ENCODE results near the gene INS.
A peak's percentile ranks its signal among the peaks of the same experiment; 100 is the strongest.

INS gene

GRCh38 chr11:2160736-2161259, at the start of gene INS:
TSS of gene INS (minus strand) at chr11:2161209. CDS start at chr11:2160971, 238 bp downstream.
- no peak within 1 kb of the TSS for H3K27ac Mint-ChIP-seq
- no peaks in the 10 kb centered on the region for H3K4me1 Mint-ChIP-seq
- H3K9me3 Mint-ChIP-seq: no peaks in the 10 kb centered on the region
- DNase-seq (ENCODE audit: low spot score in 2 of 2) (no peak), ATAC-seq (no peak)
- no peak within 1 kb of the TSS for H3K4me3 Mint-ChIP-seq
- H3K36me3 Mint-ChIP-seq: no peaks in the 10 kb centered on the region

- ATAC-seq (no peak), DNase-seq (ENCODE audit: low spot score in 2 of 2) (no peak)
- Mint-ChIP-seq H3K4me3 (no peak overlapping the region), H3K9me3 (no peaks in the 10 kb centered on the region), H3K4me1 (peaks cover 27% of the 10 kb centered on the region), H3K36me3 (no peaks in the 10 kb centered on the region), H3K27ac (peak overlapping the region; percentile 20)
Observed at GRCh38 chr11:2210366-2211112, 49.5 kb upstream of the INS start.

- peaks cover 24% of the 10 kb centered on the region for H3K4me1 Mint-ChIP-seq
- H3K4me3 Mint-ChIP-seq: no peak overlapping the region
- no peaks in the 10 kb centered on the region for H3K9me3 Mint-ChIP-seq
- ATAC-seq: no peak
- H3K36me3 Mint-ChIP-seq: no peaks in the 10 kb centered on the region
- peak overlapping the region; percentile 20 for H3K27ac Mint-ChIP-seq
- DNase-seq (ENCODE audit: low spot score in 2 of 2): no peak
Observed at GRCh38 chr11:2209900-2210321, 48.9 kb upstream of the INS start.

- H3K9me3 Mint-ChIP-seq: no peaks in the 10 kb centered on the region
- peaks cover 19% of the 10 kb centered on the region for H3K4me1 Mint-ChIP-seq
- H3K27ac Mint-ChIP-seq: peak overlapping the region; percentile 20
- H3K4me3 Mint-ChIP-seq: no peak overlapping the region
- ATAC-seq: no peak
- no peaks in the 10 kb centered on the region for H3K36me3 Mint-ChIP-seq
- no peak for DNase-seq (ENCODE audit: low spot score in 2 of 2)
Observed at GRCh38 chr11:2209370-2209801, 48.4 kb upstream of the INS start.

- Mint-ChIP-seq H3K4me1 (peaks cover 13% of the 10 kb centered on the region), H3K9me3 (no peaks in the 10 kb centered on the region), H3K36me3 (no peaks in the 10 kb centered on the region), H3K27ac (no peak overlapping the region), H3K4me3 (no peak overlapping the region)
- DNase-seq (ENCODE audit: low spot score in 2 of 2) (no peak), ATAC-seq (no peak)
Observed at GRCh38 chr11:2208691-2209369, 47.8 kb upstream of the INS start.

GRCh38 chr11:2207773-2208621, 47.0 kb upstream of the INS start:
- Mint-ChIP-seq H3K27ac (no peak overlapping the region), H3K4me1 (peaks cover 6% of the 10 kb centered on the region), H3K36me3 (no peaks in the 10 kb centered on the region), H3K9me3 (no peaks in the 10 kb centered on the region), H3K4me3 (no peak overlapping the region)
- ATAC-seq (no peak), DNase-seq (ENCODE audit: low spot score in 2 of 2) (no peak)

- no peak overlapping the region for H3K27ac Mint-ChIP-seq
- H3K4me1 Mint-ChIP-seq: peaks cover 3% of the 10 kb centered on the region
- DNase-seq (ENCODE audit: low spot score in 2 of 2) (no peak), ATAC-seq (no peak)
- no peak overlapping the region for H3K4me3 Mint-ChIP-seq
- no peaks in the 10 kb centered on the region for H3K9me3 Mint-ChIP-seq
- no peaks in the 10 kb centered on the region for H3K36me3 Mint-ChIP-seq
Observed at GRCh38 chr11:2207212-2207611, 46.2 kb upstream of the INS start.

- Mint-ChIP-seq H3K9me3 (no peaks in the 10 kb centered on the region), H3K4me3 (no peak overlapping the region), H3K4me1 (no peaks in the 10 kb centered on the region), H3K36me3 (no peaks in the 10 kb centered on the region), H3K27ac (no peak overlapping the region)
- no peak for DNase-seq (ENCODE audit: low spot score in 2 of 2)
- no peak for ATAC-seq
Observed at GRCh38 chr11:2205981-2206690, 45.1 kb upstream of the INS start.

GRCh38 chr11:2205214-2205720, 44.3 kb upstream of the INS start:
- Mint-ChIP-seq H3K27ac (no peak overlapping the region), H3K4me3 (no peak overlapping the region), H3K9me3 (peaks cover 3% of the 10 kb centered on the region), H3K36me3 (no peaks in the 10 kb centered on the region), H3K4me1 (no peaks in the 10 kb centered on the region)
- DNase-seq (ENCODE audit: low spot score in 2 of 2) (no peak), ATAC-seq (no peak)

- Mint-ChIP-seq H3K27ac (no peak overlapping the region), H3K4me3 (no peak overlapping the region), H3K4me1 (no peaks in the 10 kb centered on the region), H3K36me3 (no peaks in the 10 kb centered on the region), H3K9me3 (peaks cover 3% of the 10 kb centered on the region)
- ATAC-seq: no peak
- DNase-seq (ENCODE audit: low spot score in 2 of 2): no peak
Observed at GRCh38 chr11:2204361-2205213, 43.6 kb upstream of the INS start.

GRCh38 chr11:2203440-2204259, 42.6 kb upstream of the INS start:
- DNase-seq (ENCODE audit: low spot score in 2 of 2) (no peak), ATAC-seq (no peak)
- H3K4me3 Mint-ChIP-seq: no peak overlapping the region
- H3K9me3 Mint-ChIP-seq: peaks cover 3% of the 10 kb centered on the region
- no peaks in the 10 kb centered on the region for H3K4me1 Mint-ChIP-seq
- no peak overlapping the region for H3K27ac Mint-ChIP-seq
- no peaks in the 10 kb centered on the region for H3K36me3 Mint-ChIP-seq

- H3K27ac Mint-ChIP-seq: no peak overlapping the region
- ATAC-seq (no peak), DNase-seq (ENCODE audit: low spot score in 2 of 2) (no peak)
- H3K9me3 Mint-ChIP-seq: peaks cover 3% of the 10 kb centered on the region
- H3K4me3 Mint-ChIP-seq: no peak overlapping the region
- H3K4me1 Mint-ChIP-seq: peaks cover 5% of the 10 kb centered on the region
- H3K36me3 Mint-ChIP-seq: no peaks in the 10 kb centered on the region
Observed at GRCh38 chr11:2202900-2203439, 42.0 kb upstream of the INS start.
